Spleen (tissue), 11 donors: Measurements from ENCODE around the gene CCDC149. TPM values are rescaled to one million over a fixed set of nuclear protein-coding genes. Genes with fewer than 3 reads are reported as not detected.

Experiments
- DNase-seq: peaks from one replicate; pipeline ENCODE4 v3.0.0-alpha.2; 2020
- H3K27ac ChIP-seq, 8 donors: fragments of 200-600 bp; sonication (generic) in 7 of 8; 1 replicate in 4 of 8; 2 replicates in 4 of 8; pipeline versions ENCODE4 v1.5.0 to v1.8.0; 2016 to 2021; ENCODE audit warnings: inconsistent platforms in 4 of 8, mild to moderate bottlenecking in 4 of 8, moderate library complexity in 1 of 8
- H3K27me3 ChIP-seq, 7 donors: fragments of 200-600 bp; sonication (generic) in 6 of 7; replicated peaks in 1 of 7; 1 replicate in 4 of 7; 2 replicates in 3 of 7; pipeline versions ENCODE4 v1.5.0 to v1.8.0; 2016 to 2021; ENCODE audit warnings: inconsistent platforms in 3 of 7, mild to moderate bottlenecking in 1 of 7
- H3K36me3 ChIP-seq, 6 donors: fragments of 200-600 bp; sonication (generic) in 5 of 6; 1 replicate in 4 of 6; 2 replicates in 2 of 6; pipeline versions ENCODE4 v1.5.0 to v1.8.0; 2016 to 2021; ENCODE audit warnings: inconsistent platforms in 2 of 6
- H3K4me1 ChIP-seq, 6 donors: fragments of 200-600 bp; sonication (generic) in 5 of 6; 1 replicate in 3 of 6; 2 replicates in 3 of 6; pipeline versions ENCODE4 v1.5.0 to v1.8.0; 2016 to 2021; ENCODE audit warnings: inconsistent platforms in 3 of 6
- H3K4me3 ChIP-seq, 8 donors: fragments of 200-600 bp; sonication (generic) in 7 of 8; 1 replicate in 4 of 8; 2 replicates in 4 of 8; pipeline versions ENCODE4 v1.5.0 to v1.8.0; 2016 to 2021; ENCODE audit warnings: inconsistent platforms in 4 of 8, mild to moderate bottlenecking in 4 of 8, moderate library complexity in 2 of 8
- H3K9me3 ChIP-seq, 8 donors: fragments of 200-600 bp; sonication (generic) in 7 of 8; 1 replicate in 4 of 8; 2 replicates in 4 of 8; pipeline versions ENCODE4 v1.5.0 to v1.8.0; 2016 to 2021; ENCODE audit warnings: inconsistent platforms in 4 of 8
- CTCF ChIP-seq, 11 experiments: fragments of 200-600 bp in 7 of 11; fragments of 450-650 bp in 4 of 11; sonication (generic) in 4 of 11; IDR thresholded peaks in 8 of 11; conservative IDR thresholded peaks in 3 of 11; 1 replicate in 7 of 11; 2 replicates in 4 of 11; pipeline versions ENCODE4 v1.4.0 to v1.8.0; 2016 to 2021; ENCODE audit warnings: antibody characterized with exemption in 11 of 11, inconsistent platforms in 4 of 11, mild to moderate bottlenecking in 1 of 11
- POLR2A ChIP-seq, 3 donors: fragments of 450-650 bp; IDR thresholded peaks; one replicate each; pipeline ENCODE4 v1.5.1; 2017; ENCODE audit warnings: antibody characterized with exemption in 3 of 3, mild to moderate bottlenecking in 1 of 3
- POLR2AphosphoS5 ChIP-seq, 3 donors: sonication (generic); formaldehyde crosslinking; IDR thresholded peaks; one replicate each; pipeline ENCODE4 v1.5.1; 2017; ENCODE audit warnings: antibody characterized with exemption in 3 of 3
- WGBS, 5 donors: extraction: QIAGEN DNeasy Blood & Tissue Kit in 3 of 5; methylation state at CpG; one replicate each; pipeline versions ENCODE4 v1.1.5 to v1.1.7; 2013 to 2018; 5-methylcytosine and 5-hydroxymethylcytosine counted together
- intact Hi-C: fragments of 100-400 bp; cut with DNase I; formaldehyde crosslinking; loops from one replicate; pipeline ENCODE4 v1.15.0; 2023; ENCODE audit warnings: low total_unique reads
- polyA plus RNA-seq, 3 donors: library from polyadenylated mRNA; stranded (reverse); fragments of 200-250 nt; gene quantifications; one replicate each; pipeline ENCODE4 v1.2.1, GENCODE V29; 2013
- total RNA-seq, 7 donors: library from RNA; depleted of rRNA in 3 of 7; stranded (reverse); fragments of >200 nt in 3 of 7; fragmentation: NEBNext Ultra II Directional in 4 of 7; extraction: Animal tissue kit (Norgen Biotek cat#: 25700) in 4 of 7; gene quantifications; one replicate each; pipeline versions ENCODE4 v1.1.0 to v1.2.1, GENCODE V29; 2016 to 2021
- donor health status: healthy with polysubstance abuse.
- donor health status: DM: no; HTN: no; CAD: no; lungs with moderate emphysema.
- donor health status: DM: no; HTN: no; CAD: no.
- donor health status: Bipolar disorder and iron deficiency.
- donor health status: healthy.
- donor health status: DM: no; HTN: no; CAD: no.
- donor health status: DM: yes; HTN: yes; CAD: no.

The CCDC149 gene
- total and polyA plus RNA-seq, 10 donors, result 1.9 to 16.0 (median 9.8) TPM

- Histone ChIP-seq H3K27me3 (no peaks in the 10 kb centered on the region), H3K36me3 (no peaks in the 10 kb centered on the region), H3K9me3 (peaks cover 0 to 51% (median 17%) of the 10 kb centered on the region in 8 donors), H3K27ac (no peak overlapping the region), H3K4me3 (no peak overlapping the region), H3K4me1 (no peaks in the 10 kb centered on the region)
- TF ChIP-seq POLR2AphosphoS5 (IDR thresholded peaks at IDR 0.05) (no peak), POLR2A (IDR thresholded peaks at IDR 0.05) (no peak), CTCF (IDR thresholded peaks at IDR 0.05 in 8 of 11, conservative IDR thresholded peaks at IDR 0.05 in 3 of 11) (no peak)
- intact Hi-C loops, result no loop called here
- DNase-seq, result no peak
Observed at GRCh38 chr4:24934311-24934710, 21.5 kb upstream of the CCDC149 start.

GRCh38 chr4:24933684-24934275 lies 20.9 kb upstream of the CCDC149 start:
- no peak for TF ChIP-seq POLR2AphosphoS5 (IDR thresholded peaks at IDR 0.05)
- TF ChIP-seq POLR2A (IDR thresholded peaks at IDR 0.05), result no peak
- no peak for TF ChIP-seq CTCF (IDR thresholded peaks at IDR 0.05 in 8 of 11, conservative IDR thresholded peaks at IDR 0.05 in 3 of 11)
- peaks cover 0 to 4% (median 0%) of the 10 kb centered on the region in 6 donors for H3K4me1 ChIP-seq
- no peaks in the 10 kb centered on the region for H3K27me3 ChIP-seq
- peaks cover 0 to 51% (median 17%) of the 10 kb centered on the region in 8 donors for H3K9me3 ChIP-seq
- 49 to 73% (median 68%) methylated on average over 1 of the region's 1 CpG for WGBS, 5 donors
- no peak overlapping the region for H3K27ac ChIP-seq
- intact Hi-C loops, result no loop called here
- no peak for DNase-seq
- H3K36me3 ChIP-seq, result no peaks in the 10 kb centered on the region
- H3K4me3 ChIP-seq, result no peak overlapping the region

GRCh38 chr4:24932515-24933225 lies 19.8 kb upstream of the CCDC149 start:
- TF ChIP-seq POLR2A (IDR thresholded peaks at IDR 0.05), result no peak
- no peak for TF ChIP-seq CTCF (IDR thresholded peaks at IDR 0.05 in 8 of 11, conservative IDR thresholded peaks at IDR 0.05 in 3 of 11)
- no peak for TF ChIP-seq POLR2AphosphoS5 (IDR thresholded peaks at IDR 0.05)

GRCh38 chr4:24930151-24930550 lies 17.3 kb upstream of the CCDC149 start:
- no peak overlapping the region for H3K4me3 ChIP-seq
- peaks cover 0 to 21% (median 15%) of the 10 kb centered on the region in 8 donors for H3K9me3 ChIP-seq
- no peak for TF ChIP-seq POLR2AphosphoS5 (IDR thresholded peaks at IDR 0.05)
- no peak for TF ChIP-seq CTCF (IDR thresholded peaks at IDR 0.05 in 8 of 11, conservative IDR thresholded peaks at IDR 0.05 in 3 of 11)
- TF ChIP-seq POLR2A (IDR thresholded peaks at IDR 0.05), result no peak
- H3K36me3 ChIP-seq, result no peaks in the 10 kb centered on the region
- intact Hi-C loops, result no loop called here
- WGBS, 5 donors, result 49 to 93% (median 75%) methylated on average over 1 of the region's 1 CpG
- DNase-seq, result no peak
- peaks cover 0 to 14% (median 0%) of the 10 kb centered on the region in 7 donors for H3K27me3 ChIP-seq
- peaks cover 0 to 4% (median 0%) of the 10 kb centered on the region in 6 donors for H3K4me1 ChIP-seq
- H3K27ac ChIP-seq, result no peak overlapping the region

More at GRCh38 chr4:24932515-24933225, 19.8 kb upstream of the CCDC149 start:
- intact Hi-C loops, result no loop called here
- peaks cover 0 to 4% (median 0%) of the 10 kb centered on the region in 6 donors for H3K4me1 ChIP-seq
- H3K27me3 ChIP-seq, result peaks cover 0 to 10% (median 0%) of the 10 kb centered on the region in 7 donors
- no peaks in the 10 kb centered on the region for H3K36me3 ChIP-seq
- DNase-seq, result no peak
- WGBS, 5 donors, result 71 to 79% (median 76%) methylated on average over 2 of the region's 2 CpGs
- H3K9me3 ChIP-seq, result peaks cover 0 to 41% (median 15%) of the 10 kb centered on the region in 8 donors
- no peak overlapping the region for H3K27ac ChIP-seq
- H3K4me3 ChIP-seq, result no peak overlapping the region
